Nephron progenitor cell (in vitro differentiated cells): ENCODE measurements around the gene GTF3C5.
"Not testable (repeated sequence)": the region's sequence is repeated elsewhere in the genome, so short reads cannot be mapped to it uniquely, and the experiment has no call there.

Experiments
- DNase-seq: peaks from one replicate; pipeline ENCODE4 v3.0.0; 2021
- H3K27ac Mint-ChIP-seq: 2 replicates; pipeline ENCODE4 v1.8.0; 2021; ENCODE audit warnings: mild to moderate bottlenecking, moderate library complexity, mixed read lengths
- H3K27me3 Mint-ChIP-seq: 2 replicates; pipeline ENCODE4 v1.8.0; 2021; ENCODE audit warnings: mild to moderate bottlenecking, low read depth, mixed read lengths; ENCODE audit not compliant: poor library complexity
- H3K36me3 Mint-ChIP-seq: 2 replicates; pipeline ENCODE4 v1.8.0; 2021; ENCODE audit warnings: low read depth, mixed read lengths
- H3K4me1 Mint-ChIP-seq: 2 replicates; pipeline ENCODE4 v1.8.0; 2021; ENCODE audit warnings: mixed read lengths
- H3K4me3 Mint-ChIP-seq: 2 replicates; pipeline ENCODE4 v1.8.0; 2021; ENCODE audit warnings: mild to moderate bottlenecking, moderate library complexity, mixed read lengths
- H3K9me3 Mint-ChIP-seq: 2 replicates; pipeline ENCODE4 v1.8.0; 2021; ENCODE audit warnings: mild to moderate bottlenecking, moderate library complexity, mixed read lengths
- TF ChIP-seq, protein P1 (sequence below): fragments of 200-600 bp; sonication (generic); IDR thresholded peaks from 2 replicates; pipeline ENCODE4 v1.5.0; 2021; ENCODE audit warnings: antibody characterized with exemption

The GTF3C5 gene

GRCh38 chr9:132989414-132989996 lies 41.3 kb upstream of the GTF3C5 start:
- Mint-ChIP-seq H3K36me3 (no peaks in the 10 kb centered on the region), H3K27ac (no peak overlapping the region), H3K9me3 (no peaks in the 10 kb centered on the region), H3K4me1 (peaks cover 35% of the 10 kb centered on the region), H3K27me3 (peaks cover 24% of the 10 kb centered on the region), H3K4me3 (no peak overlapping the region)
- TF ChIP-seq, protein P1, sequence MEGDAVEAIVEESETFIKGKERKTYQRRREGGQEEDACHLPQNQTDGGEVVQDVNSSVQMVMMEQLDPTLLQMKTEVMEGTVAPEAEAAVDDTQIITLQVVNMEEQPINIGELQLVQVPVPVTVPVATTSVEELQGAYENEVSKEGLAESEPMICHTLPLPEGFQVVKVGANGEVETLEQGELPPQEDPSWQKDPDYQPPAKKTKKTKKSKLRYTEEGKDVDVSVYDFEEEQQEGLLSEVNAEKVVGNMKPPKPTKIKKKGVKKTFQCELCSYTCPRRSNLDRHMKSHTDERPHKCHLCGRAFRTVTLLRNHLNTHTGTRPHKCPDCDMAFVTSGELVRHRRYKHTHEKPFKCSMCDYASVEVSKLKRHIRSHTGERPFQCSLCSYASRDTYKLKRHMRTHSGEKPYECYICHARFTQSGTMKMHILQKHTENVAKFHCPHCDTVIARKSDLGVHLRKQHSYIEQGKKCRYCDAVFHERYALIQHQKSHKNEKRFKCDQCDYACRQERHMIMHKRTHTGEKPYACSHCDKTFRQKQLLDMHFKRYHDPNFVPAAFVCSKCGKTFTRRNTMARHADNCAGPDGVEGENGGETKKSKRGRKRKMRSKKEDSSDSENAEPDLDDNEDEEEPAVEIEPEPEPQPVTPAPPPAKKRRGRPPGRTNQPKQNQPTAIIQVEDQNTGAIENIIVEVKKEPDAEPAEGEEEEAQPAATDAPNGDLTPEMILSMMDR: no peak
- DNase-seq: no peak

DNA sequence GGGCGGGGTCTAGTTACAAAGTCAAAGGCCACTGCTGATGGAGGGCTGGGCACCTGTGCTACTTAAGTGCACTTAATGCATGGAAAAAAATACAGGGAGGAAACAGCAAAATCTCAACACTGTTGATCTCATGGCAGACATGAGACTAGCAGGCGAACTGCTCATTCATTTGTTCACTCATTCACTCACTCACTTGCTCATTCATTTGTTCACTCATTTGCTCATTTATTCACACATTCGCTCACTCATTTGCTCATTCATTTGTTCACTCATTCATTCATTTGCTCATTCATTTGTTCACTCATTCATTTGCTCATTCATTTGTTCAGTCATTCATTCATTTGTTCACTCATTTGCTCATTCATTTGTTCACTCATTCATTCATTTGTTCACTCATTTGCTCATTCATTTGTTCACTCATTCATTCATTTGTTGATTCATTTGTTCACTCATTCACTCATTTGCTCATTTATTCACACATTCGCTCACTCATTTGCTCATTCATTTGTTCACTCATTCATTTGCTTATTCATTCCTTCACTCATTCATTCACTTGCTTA lies 40.7 kb upstream of the GTF3C5 start:
- not testable (repeated sequence) for H3K36me3 Mint-ChIP-seq, DNase-seq, H3K9me3 Mint-ChIP-seq, H3K4me3 Mint-ChIP-seq, H3K27ac Mint-ChIP-seq
- H3K27me3 Mint-ChIP-seq: peaks cover 23% of the 10 kb centered on the region
- peaks cover 38% of the 10 kb centered on the region for H3K4me1 Mint-ChIP-seq

DNA sequence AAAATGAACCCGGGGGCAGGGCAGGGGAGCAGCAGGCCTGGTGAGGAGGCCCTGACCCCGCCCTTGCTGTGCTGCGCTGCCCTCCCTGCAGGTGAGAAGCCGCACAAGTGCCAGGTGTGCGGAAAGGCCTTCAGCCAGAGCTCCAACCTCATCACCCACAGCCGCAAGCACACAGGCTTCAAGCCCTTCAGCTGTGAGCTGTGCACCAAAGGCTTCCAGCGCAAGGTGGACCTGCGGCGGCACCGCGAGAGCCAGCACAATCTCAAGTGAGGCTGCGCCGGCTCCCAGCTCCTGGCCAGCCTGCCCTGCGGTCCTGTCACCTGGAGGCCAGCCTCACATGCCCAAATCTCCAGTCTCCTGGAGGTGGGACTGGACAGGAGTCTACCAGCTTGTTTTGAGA lies 40.0 kb upstream of the GTF3C5 start:
- Mint-ChIP-seq H3K4me3 (no peak overlapping the region), H3K27me3 (peaks cover 20% of the 10 kb centered on the region), H3K27ac (no peak overlapping the region), H3K4me1 (peaks cover 38% of the 10 kb centered on the region), H3K9me3 (no peaks in the 10 kb centered on the region), H3K36me3 (no peaks in the 10 kb centered on the region)
- DNase-seq: no peak
- TF ChIP-seq, protein P1: no peak

- peaks cover 23% of the 10 kb centered on the region for H3K27me3 Mint-ChIP-seq
- peaks cover 38% of the 10 kb centered on the region for H3K4me1 Mint-ChIP-seq
- no peaks in the 10 kb centered on the region for H3K9me3 Mint-ChIP-seq
- no peak for DNase-seq
- no peak overlapping the region for H3K27ac Mint-ChIP-seq
- no peaks in the 10 kb centered on the region for H3K36me3 Mint-ChIP-seq
- TF ChIP-seq, protein P1: no peak
- no peak overlapping the region for H3K4me3 Mint-ChIP-seq
These were observed 39.2 kb upstream of the GTF3C5 start for GRCh38 chr9:132991351-132992300.

DNA sequence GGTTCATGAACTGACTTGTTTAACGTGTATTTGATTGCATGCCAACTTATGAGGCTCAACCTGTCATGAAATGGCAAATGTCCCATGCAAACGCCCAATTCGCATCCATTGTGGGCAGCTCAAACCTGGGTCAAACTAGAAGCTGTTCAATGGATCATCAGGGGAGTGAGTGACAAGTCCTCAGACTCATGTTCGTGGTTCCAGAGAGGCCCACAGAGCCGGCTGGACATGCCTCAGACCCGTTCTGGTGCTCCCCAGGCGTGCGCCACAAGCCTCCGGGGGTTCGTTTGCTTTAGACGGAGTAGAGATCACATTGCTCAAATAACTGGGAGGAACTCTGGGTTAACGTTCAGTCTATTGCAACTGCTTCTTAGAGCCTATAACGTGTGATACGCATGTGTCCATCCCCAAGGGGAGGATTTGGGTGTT lies 37.3 kb upstream of the GTF3C5 start:
- H3K27me3 Mint-ChIP-seq: peaks cover 8% of the 10 kb centered on the region
- TF ChIP-seq, protein P1: no peak
- no peaks in the 10 kb centered on the region for H3K36me3 Mint-ChIP-seq
- peaks cover 32% of the 10 kb centered on the region for H3K4me1 Mint-ChIP-seq
- no peak overlapping the region for H3K27ac Mint-ChIP-seq
- no peaks in the 10 kb centered on the region for H3K9me3 Mint-ChIP-seq
- no peak overlapping the region for H3K4me3 Mint-ChIP-seq
- DNase-seq: no peak

DNA sequence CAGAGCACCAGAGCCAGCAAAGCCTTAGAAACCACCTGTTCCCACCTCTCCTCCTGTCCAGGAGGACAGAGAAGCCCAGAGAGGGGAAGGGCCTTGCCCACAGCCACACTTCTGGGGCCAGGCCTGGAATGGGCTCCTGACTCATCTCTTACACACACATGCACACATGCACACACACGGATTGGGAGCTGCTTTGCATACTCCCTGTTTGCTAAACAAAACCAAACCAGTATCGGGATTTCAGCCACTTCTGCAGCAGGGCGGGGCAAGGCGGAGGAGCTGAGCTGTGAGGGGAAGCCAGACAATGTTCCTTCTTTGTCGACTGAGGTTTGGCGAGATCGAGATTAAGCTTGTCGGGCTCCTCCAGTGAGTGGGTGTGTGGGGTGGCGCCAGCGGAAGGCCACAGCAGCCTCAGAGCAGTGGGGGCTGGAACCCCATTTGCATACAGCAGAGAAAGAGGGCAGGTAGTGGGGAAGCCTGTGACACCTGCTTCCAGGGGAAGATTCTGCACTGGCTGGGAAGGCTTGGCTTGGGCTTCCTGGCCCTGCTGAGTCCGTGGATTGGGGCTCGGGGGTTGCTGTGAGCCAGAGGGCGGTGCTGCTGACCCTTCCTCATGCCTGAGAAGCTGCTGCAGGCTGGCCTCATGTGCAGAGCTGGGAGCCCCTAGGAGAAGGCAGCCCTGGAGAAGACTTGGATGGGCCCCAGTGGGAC lies 36.2 kb upstream of the GTF3C5 start:
- Mint-ChIP-seq H3K36me3 (no peaks in the 10 kb centered on the region), H3K27me3 (peaks cover 11% of the 10 kb centered on the region), H3K27ac (no peak overlapping the region), H3K9me3 (no peaks in the 10 kb centered on the region), H3K4me1 (peaks cover 32% of the 10 kb centered on the region), H3K4me3 (no peak overlapping the region)
- no peak for DNase-seq
- TF ChIP-seq, protein P1: no peak
